WTC11 (cell line): ENCODE data around the gene PTPN6.

Experiments used
- ATF1 ChIP-seq: sonication (generic); formaldehyde crosslinking; IDR thresholded peaks from 2 replicates; pipeline ENCODE4 v1.8.1; 2023; ENCODE audit warnings: mild to moderate bottlenecking, moderate library complexity, missing genetic modification reagents
- ATF2 ChIP-seq: sonication (generic); formaldehyde crosslinking; IDR thresholded peaks from 2 replicates; pipeline ENCODE4 v1.8.1; 2022; ENCODE audit warnings: low read depth, missing genetic modification reagents, borderline replicate concordance
- ATF3 ChIP-seq: sonication (generic); formaldehyde crosslinking; conservative IDR thresholded peaks from 2 replicates; pipeline ENCODE4 v1.8.1; 2022; ENCODE audit warnings: mild to moderate bottlenecking, missing genetic modification reagents
- CTCF ChIP-seq: fragments of 200-600 bp; IDR thresholded peaks from 2 replicates; pipeline ENCODE4 v1.8.0; 2022; ENCODE audit warnings: antibody characterized with exemption
- ELF4 ChIP-seq: sonication (generic); formaldehyde crosslinking; IDR thresholded peaks from 2 replicates; pipeline ENCODE4 v1.8.1; 2022; ENCODE audit warnings: low read depth, mild to moderate bottlenecking, moderate library complexity, missing genetic modification reagents
- MYBL2 ChIP-seq: sonication (generic); formaldehyde crosslinking; IDR thresholded peaks from 2 replicates; pipeline ENCODE4 v1.8.1; 2023; ENCODE audit warnings: mild to moderate bottlenecking, moderate library complexity, missing genetic modification reagents
- TCF7 ChIP-seq: sonication (generic); formaldehyde crosslinking; IDR thresholded peaks from 2 replicates; pipeline ENCODE4 v1.8.0; 2022; ENCODE audit warnings: mild to moderate bottlenecking, low read depth, missing genetic modification reagents, moderate library complexity
- ZNF232 ChIP-seq: sonication (generic); formaldehyde crosslinking; IDR thresholded peaks from 2 replicates; pipeline ENCODE4 v1.8.0; 2022; ENCODE audit warnings: mild to moderate bottlenecking, missing genetic modification reagents
- ZNF423 ChIP-seq: fragments of 250-450 bp; sonication (Bioruptor Pico); IDR thresholded peaks from 2 replicates; pipeline ENCODE4 v2.1.2; 2022; ENCODE audit warnings: mild to moderate bottlenecking, moderate library complexity
- TF ChIP-seq, protein P1 (sequence below): sonication (generic); formaldehyde crosslinking; conservative IDR thresholded peaks from 2 replicates; pipeline ENCODE4 v1.8.1; 2023; ENCODE audit warnings: mild to moderate bottlenecking, low read depth, missing genetic modification reagents, moderate library complexity
- TF ChIP-seq, protein P2 (sequence below): sonication (generic); formaldehyde crosslinking; IDR thresholded peaks from 2 replicates; pipeline ENCODE4 v1.8.0; 2022; ENCODE audit warnings: mild to moderate bottlenecking, missing genetic modification reagents

GRCh38 chr12:6944381-6945186 lies 6.6 kb upstream of the PTPN6 start:
- TF ChIP-seq TCF7 (CRISPR knock-in tag) (no peak; the same call in 1 of the 2 replicates), ATF2 (CRISPR knock-in tag) (no peak), CTCF (no peak), ELF4 (CRISPR knock-in tag) (no peak), ZNF423 (no peak), ATF1 (CRISPR knock-in tag) (no peak), ZNF232 (CRISPR knock-in tag) (no peak), MYBL2 (CRISPR knock-in tag) (no peak), ATF3 (CRISPR knock-in tag) (no peak)
- TF ChIP-seq, protein P1, sequence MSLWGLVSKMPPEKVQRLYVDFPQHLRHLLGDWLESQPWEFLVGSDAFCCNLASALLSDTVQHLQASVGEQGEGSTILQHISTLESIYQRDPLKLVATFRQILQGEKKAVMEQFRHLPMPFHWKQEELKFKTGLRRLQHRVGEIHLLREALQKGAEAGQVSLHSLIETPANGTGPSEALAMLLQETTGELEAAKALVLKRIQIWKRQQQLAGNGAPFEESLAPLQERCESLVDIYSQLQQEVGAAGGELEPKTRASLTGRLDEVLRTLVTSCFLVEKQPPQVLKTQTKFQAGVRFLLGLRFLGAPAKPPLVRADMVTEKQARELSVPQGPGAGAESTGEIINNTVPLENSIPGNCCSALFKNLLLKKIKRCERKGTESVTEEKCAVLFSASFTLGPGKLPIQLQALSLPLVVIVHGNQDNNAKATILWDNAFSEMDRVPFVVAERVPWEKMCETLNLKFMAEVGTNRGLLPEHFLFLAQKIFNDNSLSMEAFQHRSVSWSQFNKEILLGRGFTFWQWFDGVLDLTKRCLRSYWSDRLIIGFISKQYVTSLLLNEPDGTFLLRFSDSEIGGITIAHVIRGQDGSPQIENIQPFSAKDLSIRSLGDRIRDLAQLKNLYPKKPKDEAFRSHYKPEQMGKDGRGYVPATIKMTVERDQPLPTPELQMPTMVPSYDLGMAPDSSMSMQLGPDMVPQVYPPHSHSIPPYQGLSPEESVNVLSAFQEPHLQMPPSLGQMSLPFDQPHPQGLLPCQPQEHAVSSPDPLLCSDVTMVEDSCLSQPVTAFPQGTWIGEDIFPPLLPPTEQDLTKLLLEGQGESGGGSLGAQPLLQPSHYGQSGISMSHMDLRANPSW: no peak
- TF ChIP-seq, protein P2, sequence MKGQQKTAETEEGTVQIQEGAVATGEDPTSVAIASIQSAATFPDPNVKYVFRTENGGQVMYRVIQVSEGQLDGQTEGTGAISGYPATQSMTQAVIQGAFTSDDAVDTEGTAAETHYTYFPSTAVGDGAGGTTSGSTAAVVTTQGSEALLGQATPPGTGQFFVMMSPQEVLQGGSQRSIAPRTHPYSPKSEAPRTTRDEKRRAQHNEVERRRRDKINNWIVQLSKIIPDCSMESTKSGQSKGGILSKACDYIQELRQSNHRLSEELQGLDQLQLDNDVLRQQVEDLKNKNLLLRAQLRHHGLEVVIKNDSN: no peak
